Adrenal gland (tissue), 5 donors: Measurements from ENCODE around the gene GPSM3.

Experiments
- POLR2A ChIP-seq, 2 donors: fragments of 450-650 bp; IDR thresholded peaks; one replicate each; pipeline ENCODE4 v1.6.1; 2017; ENCODE audit warnings: antibody characterized with exemption in 2 of 2, mild to moderate bottlenecking in 2 of 2, moderate library complexity in 1 of 2
- TF ChIP-seq, protein P1 (sequence below), 6 experiments: fragments of 450-650 bp in 4 of 6; fragments of 200-600 bp in 2 of 6; sonication (generic) in 1 of 6; IDR thresholded peaks; 1 replicate in 5 of 6; 2 replicates in 1 of 6; pipeline versions ENCODE4 v1.5.1 to v1.8.0; 2016 to 2021; ENCODE audit warnings: antibody characterized with exemption in 6 of 6, mild to moderate bottlenecking in 2 of 6, moderate library complexity in 1 of 6
- donor health status: DM: no; HTN: no; CAD: no.

DNA sequence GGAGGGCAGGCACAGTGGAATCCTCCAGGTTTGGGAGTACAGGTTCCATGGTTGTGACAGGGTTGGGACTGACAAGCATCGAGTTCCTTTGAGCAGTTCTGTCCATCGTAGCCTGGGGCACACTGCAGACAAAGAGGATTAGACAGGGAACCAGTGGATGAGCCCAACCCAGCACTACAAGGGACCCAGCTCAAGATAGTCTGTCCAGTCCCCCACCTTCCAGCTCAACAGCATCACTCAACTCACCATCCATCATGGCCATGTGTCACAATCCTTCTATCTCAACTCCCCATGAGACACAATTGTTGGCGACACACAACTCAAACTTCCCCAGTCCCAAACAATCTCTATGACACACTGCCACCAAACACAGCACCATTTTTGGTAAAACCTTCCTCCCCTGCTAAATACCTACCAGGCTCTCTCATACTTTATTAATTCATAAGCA, 11.8 kb upstream of the GPSM3 start:
- TF ChIP-seq POLR2A (IDR thresholded peaks at IDR 0.05): no peak
- TF ChIP-seq, protein P1, sequence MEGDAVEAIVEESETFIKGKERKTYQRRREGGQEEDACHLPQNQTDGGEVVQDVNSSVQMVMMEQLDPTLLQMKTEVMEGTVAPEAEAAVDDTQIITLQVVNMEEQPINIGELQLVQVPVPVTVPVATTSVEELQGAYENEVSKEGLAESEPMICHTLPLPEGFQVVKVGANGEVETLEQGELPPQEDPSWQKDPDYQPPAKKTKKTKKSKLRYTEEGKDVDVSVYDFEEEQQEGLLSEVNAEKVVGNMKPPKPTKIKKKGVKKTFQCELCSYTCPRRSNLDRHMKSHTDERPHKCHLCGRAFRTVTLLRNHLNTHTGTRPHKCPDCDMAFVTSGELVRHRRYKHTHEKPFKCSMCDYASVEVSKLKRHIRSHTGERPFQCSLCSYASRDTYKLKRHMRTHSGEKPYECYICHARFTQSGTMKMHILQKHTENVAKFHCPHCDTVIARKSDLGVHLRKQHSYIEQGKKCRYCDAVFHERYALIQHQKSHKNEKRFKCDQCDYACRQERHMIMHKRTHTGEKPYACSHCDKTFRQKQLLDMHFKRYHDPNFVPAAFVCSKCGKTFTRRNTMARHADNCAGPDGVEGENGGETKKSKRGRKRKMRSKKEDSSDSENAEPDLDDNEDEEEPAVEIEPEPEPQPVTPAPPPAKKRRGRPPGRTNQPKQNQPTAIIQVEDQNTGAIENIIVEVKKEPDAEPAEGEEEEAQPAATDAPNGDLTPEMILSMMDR (IDR thresholded peaks at IDR 0.05): no peak
